ENCODE measurements around the gene AKR1C4.
"Not testable (repeated sequence)": the region's sequence is repeated elsewhere in the genome, so short reads cannot be mapped to it uniquely, and the experiment has no call there.

- not testable (repeated sequence) for TF ChIP-seq CTCF (conservative IDR thresholded peaks at IDR 0.05 in 1 of 2, IDR thresholded peaks at IDR 0.05 in 1 of 2; ENCODE audit: low read depth in 1 of 2, low read length in 2 of 2); EZH2 (IDR thresholded peaks at IDR 0.05; ENCODE audit: low read length, missing control alignments)
These were observed 40.9 kb downstream of the AKR1C4 start for GRCh38 chr10:5237541-5237940.
